AG09309 (cell line): ENCODE measurements around the gene NCK1.

Experiments
- DNase-seq: peaks from one replicate; pipeline ENCODE4 v3.0.0-alpha.2; 2010; ENCODE audit warnings: low read depth
- H3K4me3 ChIP-seq: 2 replicates; pipeline ENCODE4 v1.5.1; 2011; ENCODE audit warnings: mild to moderate bottlenecking, low read depth, low read length, moderate library complexity; ENCODE audit not compliant: control insufficient read depth
- TF ChIP-seq, protein P1 (sequence below): IDR thresholded peaks from 2 replicates; pipeline ENCODE4 v1.5.1; 2011; ENCODE audit warnings: mild to moderate bottlenecking, low read depth, low read length, inconsistent platforms; ENCODE audit not compliant: insufficient read depth, control insufficient read depth; ENCODE audit errors: missing control alignments

The NCK1 gene

DNA sequence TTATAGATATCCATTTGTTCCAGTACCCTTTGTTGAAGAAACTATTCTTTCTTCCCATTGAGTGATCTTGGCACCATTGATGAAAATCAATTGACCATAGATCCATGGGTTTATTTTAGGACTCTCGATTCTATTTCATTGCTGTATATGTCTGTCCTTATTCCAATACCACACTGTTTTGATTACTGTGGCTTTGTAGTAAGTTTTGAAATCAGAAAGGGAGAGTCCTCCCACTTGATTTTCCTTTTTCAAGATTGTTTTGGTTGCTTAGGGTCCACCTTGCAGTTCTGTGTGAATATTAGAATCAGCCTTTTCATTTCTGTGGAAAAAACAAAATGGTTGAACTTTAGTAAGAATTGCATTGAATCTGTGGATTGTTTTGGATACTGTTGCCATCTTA, 75.2 kb downstream of the NCK1 start:
- DNase-seq = no peak
- TF ChIP-seq, protein P1, sequence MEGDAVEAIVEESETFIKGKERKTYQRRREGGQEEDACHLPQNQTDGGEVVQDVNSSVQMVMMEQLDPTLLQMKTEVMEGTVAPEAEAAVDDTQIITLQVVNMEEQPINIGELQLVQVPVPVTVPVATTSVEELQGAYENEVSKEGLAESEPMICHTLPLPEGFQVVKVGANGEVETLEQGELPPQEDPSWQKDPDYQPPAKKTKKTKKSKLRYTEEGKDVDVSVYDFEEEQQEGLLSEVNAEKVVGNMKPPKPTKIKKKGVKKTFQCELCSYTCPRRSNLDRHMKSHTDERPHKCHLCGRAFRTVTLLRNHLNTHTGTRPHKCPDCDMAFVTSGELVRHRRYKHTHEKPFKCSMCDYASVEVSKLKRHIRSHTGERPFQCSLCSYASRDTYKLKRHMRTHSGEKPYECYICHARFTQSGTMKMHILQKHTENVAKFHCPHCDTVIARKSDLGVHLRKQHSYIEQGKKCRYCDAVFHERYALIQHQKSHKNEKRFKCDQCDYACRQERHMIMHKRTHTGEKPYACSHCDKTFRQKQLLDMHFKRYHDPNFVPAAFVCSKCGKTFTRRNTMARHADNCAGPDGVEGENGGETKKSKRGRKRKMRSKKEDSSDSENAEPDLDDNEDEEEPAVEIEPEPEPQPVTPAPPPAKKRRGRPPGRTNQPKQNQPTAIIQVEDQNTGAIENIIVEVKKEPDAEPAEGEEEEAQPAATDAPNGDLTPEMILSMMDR = no peak
- no peak overlapping the region for H3K4me3 ChIP-seq

DNA sequence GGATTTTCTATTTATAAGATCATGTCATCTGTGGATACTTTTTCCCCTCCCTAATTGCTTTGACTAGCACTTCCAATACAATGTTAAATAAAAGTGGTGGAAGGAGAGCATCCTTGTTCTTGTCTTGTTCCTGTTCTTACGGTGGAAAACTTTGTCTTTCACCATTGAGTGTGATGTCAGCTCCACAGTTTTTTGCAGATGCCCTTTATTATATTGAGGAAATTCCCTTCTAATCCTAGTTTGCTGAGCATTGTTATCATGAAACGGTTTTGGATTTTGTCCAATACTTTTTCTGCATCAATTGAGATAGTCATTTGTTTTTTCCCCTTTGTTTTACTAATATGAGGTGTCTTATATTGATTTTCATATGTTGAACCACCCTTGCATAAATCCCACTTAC, 75.8 kb downstream of the NCK1 start:
- DNase-seq = no peak

DNA sequence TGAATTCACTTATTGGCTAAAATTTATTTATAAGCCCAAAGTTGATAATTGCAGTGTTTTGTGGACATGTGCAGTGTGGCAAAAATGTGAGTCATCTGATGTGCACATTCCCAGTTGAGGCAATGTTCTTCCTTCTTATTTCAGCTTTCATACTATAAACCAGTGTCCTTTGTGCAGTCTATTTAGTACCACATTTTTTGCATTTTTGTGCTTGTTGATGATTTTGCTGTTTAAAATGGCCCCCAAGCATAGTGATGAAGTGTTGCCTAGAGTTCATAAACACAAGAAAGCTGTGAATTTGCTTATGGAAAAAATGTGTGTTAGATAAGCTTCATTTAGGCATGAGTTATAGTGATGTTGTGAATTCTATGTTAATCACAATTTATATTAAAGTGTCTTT, 76.3 kb downstream of the NCK1 start:
- TF ChIP-seq, protein P1 = no peak
- H3K4me3 ChIP-seq = no peak overlapping the region
- DNase-seq = no peak

More for the DNA sequence above, 75.8 kb downstream of the NCK1 start:
- TF ChIP-seq, protein P1 = no peak
- no peak overlapping the region for H3K4me3 ChIP-seq

DNA sequence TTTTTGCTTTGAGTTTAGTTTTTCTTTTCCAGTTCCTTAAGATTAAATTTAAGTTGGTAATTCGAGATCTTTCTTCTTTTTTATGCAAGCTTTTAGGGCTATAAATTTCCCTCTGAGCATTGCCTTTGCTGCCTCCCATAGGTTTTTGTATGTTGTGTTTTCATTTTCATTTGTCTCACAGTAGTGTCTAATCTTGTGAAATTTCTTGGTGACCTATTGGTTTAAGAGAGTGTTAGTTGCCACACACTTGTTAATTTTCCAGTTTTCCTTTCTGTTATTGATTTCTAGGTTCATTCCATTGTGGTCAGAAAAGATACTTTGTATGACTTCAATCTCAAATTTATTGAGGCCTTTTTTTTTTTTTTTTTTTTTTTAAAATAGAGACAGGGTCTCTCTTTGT, 77.5 kb downstream of the NCK1 start:
- H3K4me3 ChIP-seq = no peak overlapping the region
- no peak for DNase-seq
- TF ChIP-seq, protein P1 = no peak

DNA sequence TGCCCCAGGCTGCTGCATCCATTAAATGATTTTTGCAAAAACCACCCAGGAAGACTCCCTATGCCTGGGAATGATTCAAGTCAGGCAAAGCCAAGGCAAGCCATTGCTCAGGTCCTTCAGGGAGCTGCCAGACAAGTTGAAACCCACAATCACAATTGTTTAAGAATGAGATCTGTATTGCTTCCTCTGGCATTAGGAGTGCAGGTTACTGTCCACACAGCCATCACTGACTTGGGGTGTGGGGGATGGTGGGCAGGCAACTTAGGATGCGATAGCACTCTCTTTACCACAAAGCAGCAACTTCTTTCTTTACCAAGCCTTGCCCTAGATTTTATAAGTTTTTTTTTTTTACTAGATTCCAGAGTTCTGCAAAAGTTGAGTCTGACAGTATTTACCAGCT, 80.8 kb downstream of the NCK1 start:
- H3K4me3 ChIP-seq = no peak overlapping the region
- no peak for DNase-seq
- TF ChIP-seq, protein P1 = no peak

DNA sequence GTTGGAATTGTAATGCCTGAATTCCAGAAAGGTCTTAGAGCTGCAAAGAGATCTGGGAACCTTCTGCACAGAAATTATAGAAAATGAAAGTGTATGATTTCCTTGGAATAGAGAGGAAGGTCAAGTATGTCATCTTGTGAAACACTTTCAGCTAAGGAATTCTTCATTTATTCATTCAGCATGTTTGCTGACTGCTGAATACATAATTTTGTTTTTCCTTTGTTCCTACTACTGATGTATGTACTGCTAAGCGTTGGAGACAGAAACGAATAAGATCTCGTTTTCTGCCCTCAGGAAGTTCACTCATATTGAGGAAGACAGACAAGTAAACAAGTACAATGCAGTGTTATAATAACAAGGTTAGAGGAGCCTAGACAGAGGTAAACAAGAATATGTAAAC, 81.4 kb downstream of the NCK1 start:
- TF ChIP-seq, protein P1 = no peak
- DNase-seq = no peak
- no peak overlapping the region for H3K4me3 ChIP-seq

DNA sequence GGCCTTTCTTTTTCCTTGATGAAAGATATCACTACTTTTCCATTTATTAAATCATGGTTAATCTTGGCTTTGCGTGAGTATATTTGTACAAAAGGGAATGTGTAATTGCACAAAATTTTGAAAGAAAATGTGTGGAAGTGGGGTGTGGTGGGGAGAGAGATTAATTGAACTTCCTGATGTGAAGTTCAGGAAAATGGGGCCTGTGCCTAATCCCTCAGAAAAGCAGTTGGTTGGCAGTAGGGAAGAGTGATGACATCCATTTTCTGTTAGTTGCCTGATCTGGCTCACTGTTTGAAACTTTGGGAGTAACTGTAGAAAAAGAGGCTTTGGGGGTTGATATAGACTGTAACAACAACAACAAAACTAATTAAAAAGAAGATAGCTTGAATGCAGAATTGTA, 85.0 kb downstream of the NCK1 start:
- TF ChIP-seq, protein P1 = no peak
- H3K4me3 ChIP-seq = no peak overlapping the region
- no peak for DNase-seq
